Measurements from ENCODE around the gene CDK5. TPM values are rescaled to one million over a fixed set of nuclear protein-coding genes. Genes with fewer than 3 reads are reported as not detected.

The CDK5 gene
- total RNA-seq, 1 experiment from 2014 or later: 23.5 TPM

- TF ChIP-seq, protein P1, sequence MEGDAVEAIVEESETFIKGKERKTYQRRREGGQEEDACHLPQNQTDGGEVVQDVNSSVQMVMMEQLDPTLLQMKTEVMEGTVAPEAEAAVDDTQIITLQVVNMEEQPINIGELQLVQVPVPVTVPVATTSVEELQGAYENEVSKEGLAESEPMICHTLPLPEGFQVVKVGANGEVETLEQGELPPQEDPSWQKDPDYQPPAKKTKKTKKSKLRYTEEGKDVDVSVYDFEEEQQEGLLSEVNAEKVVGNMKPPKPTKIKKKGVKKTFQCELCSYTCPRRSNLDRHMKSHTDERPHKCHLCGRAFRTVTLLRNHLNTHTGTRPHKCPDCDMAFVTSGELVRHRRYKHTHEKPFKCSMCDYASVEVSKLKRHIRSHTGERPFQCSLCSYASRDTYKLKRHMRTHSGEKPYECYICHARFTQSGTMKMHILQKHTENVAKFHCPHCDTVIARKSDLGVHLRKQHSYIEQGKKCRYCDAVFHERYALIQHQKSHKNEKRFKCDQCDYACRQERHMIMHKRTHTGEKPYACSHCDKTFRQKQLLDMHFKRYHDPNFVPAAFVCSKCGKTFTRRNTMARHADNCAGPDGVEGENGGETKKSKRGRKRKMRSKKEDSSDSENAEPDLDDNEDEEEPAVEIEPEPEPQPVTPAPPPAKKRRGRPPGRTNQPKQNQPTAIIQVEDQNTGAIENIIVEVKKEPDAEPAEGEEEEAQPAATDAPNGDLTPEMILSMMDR (IDR thresholded peaks at IDR 0.05; ENCODE audit: unreplicated experiment): no peak
- intact Hi-C loops (cut with micrococcal nuclease; ENCODE audit: unreplicated experiment): no loop called here
- CTCF ChIA-PET: no interaction called here
- H3K27me3 Mint-ChIP-seq (ENCODE audit: unreplicated experiment): no peaks in the 10 kb centered on the region
- no peak overlapping the region for H3K4me3 Mint-ChIP-seq (ENCODE audit: low read depth, unreplicated experiment)
- BruUV-seq (replicated peaks): no TSS peak
- H3K4me1 Mint-ChIP-seq (ENCODE audit: low read depth, unreplicated experiment): no peaks in the 10 kb centered on the region
- no peaks in the 10 kb centered on the region for H3K9me3 Mint-ChIP-seq (ENCODE audit: low read depth, unreplicated experiment)
- no peak overlapping the region for H3K27ac Mint-ChIP-seq (ENCODE audit: unreplicated experiment)
- peaks cover 11% of the 10 kb centered on the region for H3K36me3 Mint-ChIP-seq (ENCODE audit: insufficient read depth, unreplicated experiment)
- no peak for DNase-seq
Observed at GRCh38 chr7:151101621-151102396, 44.1 kb upstream of the CDK5 start.

DNA sequence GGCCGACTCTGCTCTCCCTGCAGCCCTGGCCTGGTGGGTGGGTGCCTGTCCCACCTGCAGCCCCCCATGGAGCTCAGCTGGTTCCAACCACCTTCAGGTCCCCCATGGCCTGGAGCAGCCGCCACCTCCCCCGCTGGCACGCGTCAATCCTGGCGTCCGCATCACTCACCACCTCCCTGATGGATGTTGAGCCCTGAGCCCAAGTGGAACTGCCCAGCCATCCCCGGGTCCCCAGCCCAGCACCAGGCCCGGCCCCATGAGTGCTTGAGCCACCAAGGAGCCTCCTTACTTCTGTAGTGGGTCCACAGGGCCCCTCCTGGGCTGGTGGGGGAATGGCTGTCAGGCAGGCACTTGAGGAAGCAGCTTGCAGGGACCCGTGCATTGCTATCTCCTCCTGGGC lies 43.2 kb upstream of the CDK5 start:
- H3K4me1 Mint-ChIP-seq (ENCODE audit: low read depth, unreplicated experiment): no peaks in the 10 kb centered on the region
- H3K9me3 Mint-ChIP-seq (ENCODE audit: low read depth, unreplicated experiment): no peaks in the 10 kb centered on the region
- TF ChIP-seq, protein P1 (IDR thresholded peaks at IDR 0.05; ENCODE audit: unreplicated experiment): no peak
- no TSS peak for BruUV-seq (replicated peaks)
- CTCF ChIA-PET: no interaction called here
- peaks cover 17% of the 10 kb centered on the region for H3K36me3 Mint-ChIP-seq (ENCODE audit: insufficient read depth, unreplicated experiment)
- intact Hi-C loops (cut with micrococcal nuclease; ENCODE audit: unreplicated experiment): no loop called here
- H3K27ac Mint-ChIP-seq (ENCODE audit: unreplicated experiment): no peak overlapping the region
- no peak for DNase-seq
- H3K4me3 Mint-ChIP-seq (ENCODE audit: low read depth, unreplicated experiment): no peak overlapping the region
- no peaks in the 10 kb centered on the region for H3K27me3 Mint-ChIP-seq (ENCODE audit: unreplicated experiment)

DNA sequence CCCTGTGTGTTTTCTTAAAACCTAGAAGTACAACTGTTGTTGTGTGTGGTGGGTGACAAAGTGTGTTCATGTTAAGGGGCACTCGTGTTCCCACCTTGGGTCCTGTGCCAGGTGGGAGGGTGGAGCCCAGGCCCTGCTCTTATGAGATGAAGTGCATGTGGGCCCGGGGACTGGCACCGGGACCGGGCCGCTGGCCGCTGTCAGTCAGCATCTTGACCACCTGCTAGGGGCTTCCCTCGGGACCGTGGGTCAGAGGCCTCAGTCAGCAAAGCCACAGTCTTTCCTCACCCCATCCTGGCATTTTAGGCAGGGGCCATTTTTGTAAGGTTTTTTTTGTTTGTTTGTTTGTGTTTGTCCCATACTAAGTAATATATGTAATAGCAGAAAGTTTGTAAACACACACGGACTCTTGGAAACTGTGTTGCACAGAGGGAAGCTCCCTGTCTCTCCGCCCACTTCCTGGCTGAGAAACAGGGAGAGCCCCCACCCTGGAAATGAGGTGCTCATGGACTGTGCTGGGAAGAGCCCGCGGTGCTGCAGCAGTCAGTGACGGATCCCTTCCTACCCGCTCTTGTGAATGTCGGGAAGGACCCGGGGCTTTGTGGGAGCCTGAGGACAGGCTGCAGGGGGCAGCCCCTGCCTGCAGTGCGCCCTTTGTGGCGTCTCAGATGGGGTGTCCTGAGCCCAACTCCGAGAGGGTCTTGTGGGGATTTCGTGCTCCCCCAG lies 42.0 kb upstream of the CDK5 start:
- DNase-seq: no peak
- H3K27me3 Mint-ChIP-seq (ENCODE audit: unreplicated experiment): no peaks in the 10 kb centered on the region
- no peak overlapping the region for H3K4me3 Mint-ChIP-seq (ENCODE audit: low read depth, unreplicated experiment)
- H3K36me3 Mint-ChIP-seq (ENCODE audit: insufficient read depth, unreplicated experiment): peaks cover 17% of the 10 kb centered on the region
- TF ChIP-seq, protein P1 (IDR thresholded peaks at IDR 0.05; ENCODE audit: unreplicated experiment): no peak
- CTCF ChIA-PET: no interaction called here
- H3K4me1 Mint-ChIP-seq (ENCODE audit: low read depth, unreplicated experiment): no peaks in the 10 kb centered on the region
- H3K27ac Mint-ChIP-seq (ENCODE audit: unreplicated experiment): no peak overlapping the region
- H3K9me3 Mint-ChIP-seq (ENCODE audit: low read depth, unreplicated experiment): no peaks in the 10 kb centered on the region
- no TSS peak for BruUV-seq (replicated peaks)
- intact Hi-C loops (cut with micrococcal nuclease; ENCODE audit: unreplicated experiment): no loop called here

DNA sequence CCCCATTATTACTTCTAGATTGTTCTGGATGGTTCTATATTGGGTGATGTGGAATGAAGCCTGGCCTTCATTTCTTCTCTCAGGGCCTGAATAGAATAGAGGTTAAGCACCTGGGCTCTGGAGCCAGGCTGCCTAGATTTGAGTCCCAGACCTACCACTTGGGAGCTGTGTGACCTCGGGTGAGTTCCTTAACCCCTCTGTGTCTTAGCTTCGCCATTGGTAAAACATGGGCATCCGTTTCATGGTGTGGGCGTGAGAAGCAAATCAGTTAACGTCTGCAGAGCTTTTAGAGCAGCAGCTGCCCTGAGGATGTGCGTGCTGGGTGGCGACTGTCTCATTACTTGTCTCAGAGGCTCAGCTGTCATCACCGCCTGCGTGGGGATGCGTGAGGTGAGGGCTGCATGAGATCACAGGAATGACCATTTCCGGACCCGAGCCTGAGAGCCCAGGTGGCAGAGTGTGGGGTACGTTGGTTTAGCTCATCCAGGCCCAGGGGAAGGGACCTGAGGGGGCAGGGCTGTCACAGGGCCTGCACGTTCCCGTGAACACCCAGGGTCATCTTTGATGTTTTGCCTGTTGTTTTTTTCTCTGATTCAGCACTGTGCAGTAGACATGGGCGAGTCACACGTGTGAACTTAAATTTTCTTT lies 38.3 kb upstream of the CDK5 start:
- no peak overlapping the region for H3K4me3 Mint-ChIP-seq (ENCODE audit: low read depth, unreplicated experiment)
- peaks cover 8% of the 10 kb centered on the region for H3K4me1 Mint-ChIP-seq (ENCODE audit: low read depth, unreplicated experiment)
- H3K27me3 Mint-ChIP-seq (ENCODE audit: unreplicated experiment): no peaks in the 10 kb centered on the region
- CTCF ChIA-PET: no interaction called here
- TF ChIP-seq, protein P1 (IDR thresholded peaks at IDR 0.05; ENCODE audit: unreplicated experiment): no peak
- BruUV-seq (replicated peaks): no TSS peak
- H3K36me3 Mint-ChIP-seq (ENCODE audit: insufficient read depth, unreplicated experiment): peaks cover 13% of the 10 kb centered on the region
- DNase-seq: no peak
- H3K27ac Mint-ChIP-seq (ENCODE audit: unreplicated experiment): no peak overlapping the region
- intact Hi-C loops (cut with micrococcal nuclease; ENCODE audit: unreplicated experiment): no loop called here
- no peaks in the 10 kb centered on the region for H3K9me3 Mint-ChIP-seq (ENCODE audit: low read depth, unreplicated experiment)

All from Calu3 (cell line).